ENCODE data around the gene ZBTB33.

DNA sequence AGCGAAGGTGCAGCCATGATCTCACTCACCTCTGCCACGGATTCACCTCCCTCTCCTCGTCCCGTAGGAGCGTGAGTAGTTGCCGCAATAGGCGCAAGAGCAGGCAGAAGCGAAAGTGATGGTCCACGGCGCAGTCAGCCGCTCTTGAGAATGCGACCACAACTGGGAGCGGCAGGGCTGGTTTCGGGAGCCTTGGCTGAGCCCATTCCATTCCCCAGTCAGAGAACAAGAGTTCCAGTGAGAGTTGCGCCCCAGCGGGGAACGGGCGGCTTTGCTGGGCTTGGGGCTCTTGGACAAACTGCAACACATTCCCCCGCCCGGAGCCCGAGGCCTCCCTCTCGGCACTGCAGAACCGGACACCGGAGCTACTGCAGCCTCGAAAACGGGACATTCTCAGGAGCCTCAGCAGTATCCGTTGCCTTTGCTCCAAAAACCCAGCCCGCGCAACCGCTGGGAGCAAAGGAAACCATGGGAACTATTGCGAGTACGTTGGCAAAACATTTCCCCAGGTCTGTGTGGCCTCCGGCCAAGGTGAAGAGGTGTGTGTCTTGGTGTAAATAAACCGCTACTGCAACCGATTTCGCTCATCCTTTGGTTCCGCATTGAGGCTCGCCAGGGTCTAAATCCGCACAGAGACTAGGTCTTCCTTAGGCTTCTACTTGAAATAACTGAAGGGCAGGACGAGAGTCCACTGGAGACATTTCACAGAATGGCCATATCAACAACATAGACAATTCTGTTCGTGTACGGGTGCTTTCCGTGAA is 5.7 kb upstream of the ZBTB33 start:
- TF ChIP-seq, protein P1, sequence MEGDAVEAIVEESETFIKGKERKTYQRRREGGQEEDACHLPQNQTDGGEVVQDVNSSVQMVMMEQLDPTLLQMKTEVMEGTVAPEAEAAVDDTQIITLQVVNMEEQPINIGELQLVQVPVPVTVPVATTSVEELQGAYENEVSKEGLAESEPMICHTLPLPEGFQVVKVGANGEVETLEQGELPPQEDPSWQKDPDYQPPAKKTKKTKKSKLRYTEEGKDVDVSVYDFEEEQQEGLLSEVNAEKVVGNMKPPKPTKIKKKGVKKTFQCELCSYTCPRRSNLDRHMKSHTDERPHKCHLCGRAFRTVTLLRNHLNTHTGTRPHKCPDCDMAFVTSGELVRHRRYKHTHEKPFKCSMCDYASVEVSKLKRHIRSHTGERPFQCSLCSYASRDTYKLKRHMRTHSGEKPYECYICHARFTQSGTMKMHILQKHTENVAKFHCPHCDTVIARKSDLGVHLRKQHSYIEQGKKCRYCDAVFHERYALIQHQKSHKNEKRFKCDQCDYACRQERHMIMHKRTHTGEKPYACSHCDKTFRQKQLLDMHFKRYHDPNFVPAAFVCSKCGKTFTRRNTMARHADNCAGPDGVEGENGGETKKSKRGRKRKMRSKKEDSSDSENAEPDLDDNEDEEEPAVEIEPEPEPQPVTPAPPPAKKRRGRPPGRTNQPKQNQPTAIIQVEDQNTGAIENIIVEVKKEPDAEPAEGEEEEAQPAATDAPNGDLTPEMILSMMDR (IDR thresholded peaks at IDR 0.05): no peak
- no peak for TF ChIP-seq EZH2 (IDR thresholded peaks at IDR 0.05)
- TF ChIP-seq EZH2phosphoT487 (IDR thresholded peaks at IDR 0.05): no peak
